HG03097 (cell line): Measurements from ENCODE around the gene CYB5B.

Experiments
- ATAC-seq: cut with Tn5 transposase; IDR thresholded peaks from one replicate; pipeline ENCODE4 v1.9.1; 2021; ENCODE audit not compliant: unreplicated experiment, low FRiP score

CYB5B gene

GRCh38 chr16:69482410-69482991, 58.1 kb downstream of the CYB5B start:
- ATAC-seq, result no peak

- no peak for ATAC-seq
Measured at GRCh38 chr16:69483611-69484010, 59.2 kb downstream of the CYB5B start.

- no peak for ATAC-seq
Measured at GRCh38 chr16:69485361-69485760, 60.9 kb downstream of the CYB5B start.

GRCh38 chr16:69485816-69486215, 61.4 kb downstream of the CYB5B start:
- ATAC-seq, result no peak

GRCh38 chr16:69486272-69486671, 61.9 kb downstream of the CYB5B start:
- no peak for ATAC-seq

- ATAC-seq, result no peak
Measured at GRCh38 chr16:69486724-69487123, 62.3 kb downstream of the CYB5B start.

GRCh38 chr16:69490707-69491324, 66.4 kb downstream of the CYB5B start:
- ATAC-seq, result no peak

GRCh38 chr16:69494991-69495392, 70.6 kb downstream of the CYB5B start:
- ATAC-seq, result no peak

GRCh38 chr16:69495821-69496220, 71.4 kb downstream of the CYB5B start:
- ATAC-seq, result no peak

GRCh38 chr16:69496376-69496775, 72.0 kb downstream of the CYB5B start:
- no peak for ATAC-seq

- no peak for ATAC-seq
Measured at GRCh38 chr16:69496896-69497295, 72.5 kb downstream of the CYB5B start.

GRCh38 chr16:69497876-69498596, 73.6 kb downstream of the CYB5B start:
- ATAC-seq, result no peak

- ATAC-seq, result no peak
Measured at GRCh38 chr16:69498926-69499325, 74.5 kb downstream of the CYB5B start.

GRCh38 chr16:69499541-69500230, 75.3 kb downstream of the CYB5B start:
- ATAC-seq, result no peak

GRCh38 chr16:69500496-69500895, 76.1 kb downstream of the CYB5B start:
- ATAC-seq, result no peak

- peak; percentile 66 for ATAC-seq
Measured at GRCh38 chr16:69501956-69502745, 77.7 kb downstream of the CYB5B start.

- no peak for ATAC-seq
Measured at GRCh38 chr16:69503244-69503643, 78.8 kb downstream of the CYB5B start.

- ATAC-seq, result no peak
Measured at GRCh38 chr16:69508033-69508755, 83.8 kb downstream of the CYB5B start.

GRCh38 chr16:69509125-69509524, 84.7 kb downstream of the CYB5B start:
- no peak for ATAC-seq

- ATAC-seq, result no peak
Measured at GRCh38 chr16:69511651-69512050, 87.2 kb downstream of the CYB5B start.
